GM20431 (cell line): ENCODE measurements around the gene ACKR3.

Source experiments
- in situ Hi-C: fragments of 300-500 bp; cut with MseI, MboI; formaldehyde crosslinking; loops from one replicate; pipeline ENCODE4 v1.15.0; 2020; ENCODE audit warnings: low sequenced_read_pairs; ENCODE audit not compliant: unreplicated experiment

Gene ACKR3

GRCh38 chr2:236604575-236605344 lies 35.1 kb downstream of the ACKR3 start:
- in situ Hi-C loops: no loop called here

DNA sequence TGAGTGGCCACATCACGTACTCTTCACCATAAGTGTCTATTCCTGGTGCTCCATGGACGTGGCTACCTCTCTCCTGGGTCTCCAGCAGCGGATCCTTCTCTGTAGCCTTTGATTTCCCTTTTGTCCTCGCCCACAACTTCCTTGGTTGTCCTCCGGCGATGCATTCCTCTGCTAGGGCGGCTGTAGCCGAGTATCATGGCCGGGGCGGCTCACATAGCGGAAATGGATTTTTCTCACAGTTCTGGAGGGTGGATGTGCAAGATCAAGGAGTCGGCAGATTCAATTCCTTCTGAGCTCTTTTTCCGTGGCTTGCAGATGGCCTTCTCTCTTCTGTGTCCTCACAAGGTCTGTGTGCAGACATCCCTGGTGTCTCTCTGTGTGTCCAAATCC lies 35.7 kb downstream of the ACKR3 start:
- in situ Hi-C loops: no loop called here

DNA sequence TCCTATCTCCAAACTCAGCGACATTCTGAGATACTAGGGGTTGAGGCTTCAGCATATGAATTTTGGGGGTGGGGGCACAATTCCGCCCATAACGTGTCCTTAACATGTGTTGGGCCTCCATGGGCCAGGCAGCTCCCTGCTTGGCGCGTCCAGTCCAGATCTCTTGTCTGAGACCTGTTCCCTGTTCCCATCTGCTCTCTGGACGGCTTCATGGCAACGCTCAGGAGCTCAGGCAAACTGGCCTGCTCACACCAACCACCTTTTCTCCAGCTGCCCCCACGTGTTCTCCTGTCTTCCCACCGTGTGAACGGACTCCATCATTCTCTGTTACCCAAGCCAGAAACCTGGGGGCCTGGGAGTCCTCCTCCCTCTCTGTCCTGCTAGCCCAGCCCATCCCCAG lies 36.4 kb downstream of the ACKR3 start:
- in situ Hi-C loops: no loop called here

DNA sequence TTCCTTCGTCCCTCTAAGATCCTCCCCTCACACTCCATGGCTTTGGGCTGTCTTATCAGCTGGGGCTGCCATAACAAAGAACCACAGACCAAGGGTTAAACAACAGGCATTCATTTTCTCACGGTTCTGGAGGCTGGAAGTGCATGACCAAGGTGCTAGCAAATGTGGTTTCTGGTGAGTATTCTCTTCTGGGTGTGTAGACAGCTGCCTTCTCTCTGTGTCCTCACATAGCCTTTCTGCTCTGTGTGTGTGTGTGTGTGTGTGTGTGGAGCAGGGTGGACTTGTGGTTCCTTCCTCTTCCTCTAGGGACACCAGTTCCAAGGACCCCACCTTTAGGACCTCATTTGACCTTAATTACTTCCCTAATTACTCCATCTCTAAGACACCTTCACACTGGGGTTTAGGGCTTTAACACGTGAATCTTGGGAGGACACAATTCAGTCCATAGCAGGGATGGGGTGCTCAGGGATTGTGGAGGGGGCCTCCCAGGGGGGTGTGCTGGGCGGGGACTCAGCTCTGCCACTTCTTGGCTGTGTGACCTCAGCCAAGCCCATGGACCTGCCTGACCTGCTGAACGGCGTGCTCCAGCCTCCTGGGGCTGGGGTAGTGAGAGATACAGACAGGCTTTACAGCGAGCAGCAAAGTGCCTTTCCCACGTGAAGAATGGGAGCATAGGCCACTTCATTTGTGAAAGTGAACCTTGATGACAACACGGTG lies 38.0 kb downstream of the ACKR3 start:
- in situ Hi-C loops: no loop called here

DNA sequence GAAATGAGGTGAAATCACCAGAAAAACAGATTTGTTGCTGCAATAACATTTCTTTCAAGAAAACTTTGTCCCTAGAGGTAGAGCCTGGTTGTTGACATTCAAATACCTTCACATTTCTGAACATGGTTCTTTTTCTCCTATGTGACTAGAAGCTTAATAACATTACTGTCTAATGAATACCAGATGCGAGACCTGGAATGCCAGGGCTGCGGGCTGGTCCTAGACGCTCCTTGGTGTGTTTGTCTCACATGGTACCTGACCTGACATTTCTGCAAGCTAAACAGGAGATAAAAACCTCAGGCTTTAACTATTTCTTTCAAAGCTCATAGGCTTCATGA lies 38.5 kb downstream of the ACKR3 start:
- in situ Hi-C loops: no loop called here

DNA sequence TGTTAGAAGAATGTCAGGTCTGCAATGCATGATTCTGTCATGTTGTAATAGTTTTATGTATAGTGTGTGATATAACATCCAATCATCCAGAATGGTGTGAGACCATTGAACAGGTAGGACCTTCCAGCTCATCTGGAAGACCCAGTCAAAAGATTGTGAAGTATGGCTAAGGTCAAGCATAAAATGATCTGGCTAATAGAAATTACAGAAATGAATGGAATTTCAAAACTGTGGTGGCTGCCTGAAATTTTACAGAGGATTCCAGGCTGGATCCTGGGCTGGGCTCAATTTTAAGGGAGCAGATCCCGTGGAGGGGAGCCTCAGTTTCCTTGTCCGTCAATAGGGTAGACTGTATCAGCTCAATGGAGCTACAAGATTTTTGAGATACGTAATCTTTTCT lies 39.1 kb downstream of the ACKR3 start:
- in situ Hi-C loops: no loop called here

- in situ Hi-C loops: no loop called here
Observed at GRCh38 chr2:236610991-236611821, 41.6 kb downstream of the ACKR3 start.

- in situ Hi-C loops: no loop called here
Observed at GRCh38 chr2:236612737-236613136, 43.1 kb downstream of the ACKR3 start.

GRCh38 chr2:236613612-236614011 lies 44.0 kb downstream of the ACKR3 start:
- in situ Hi-C loops: no loop called here

DNA sequence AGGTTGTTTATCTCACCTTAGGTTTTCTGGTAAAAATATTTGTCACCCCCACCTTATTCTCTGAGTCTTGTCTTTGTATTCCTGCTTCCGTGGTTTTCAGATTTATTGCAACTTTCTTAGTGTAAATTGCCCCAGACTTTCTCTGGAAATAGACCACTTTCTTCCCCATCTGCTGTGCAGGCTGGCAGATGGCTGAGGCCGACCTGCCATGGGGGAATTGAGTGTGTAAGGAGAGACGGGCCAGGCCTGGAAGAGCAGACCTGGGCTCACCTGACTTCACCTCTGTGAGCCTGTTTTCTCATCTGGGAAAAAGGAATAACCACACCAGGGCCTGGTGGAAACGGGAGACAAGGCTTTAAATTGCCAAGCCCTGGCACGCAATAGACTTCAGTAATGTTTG lies 44.9 kb downstream of the ACKR3 start:
- in situ Hi-C loops: no loop called here

DNA sequence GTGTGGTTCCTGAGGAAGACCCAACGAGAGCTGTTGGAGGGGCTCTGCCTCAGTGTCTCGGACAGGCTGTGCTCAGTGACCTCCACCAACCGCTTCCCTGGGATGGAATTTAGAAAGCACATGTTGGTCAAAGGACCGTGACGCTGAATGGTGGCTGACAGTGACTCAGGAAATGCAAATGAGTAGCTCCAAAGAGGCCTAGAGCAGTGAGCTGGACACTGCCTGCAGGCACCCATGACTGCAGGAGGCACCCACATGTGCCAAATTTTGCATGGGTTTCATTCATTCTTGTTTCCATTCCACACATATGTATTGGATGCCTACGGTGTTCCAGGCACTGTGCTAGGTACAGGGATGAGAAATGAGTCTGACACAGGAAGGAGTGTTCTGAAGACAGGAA lies 46.4 kb downstream of the ACKR3 start:
- in situ Hi-C loops: no loop called here

DNA sequence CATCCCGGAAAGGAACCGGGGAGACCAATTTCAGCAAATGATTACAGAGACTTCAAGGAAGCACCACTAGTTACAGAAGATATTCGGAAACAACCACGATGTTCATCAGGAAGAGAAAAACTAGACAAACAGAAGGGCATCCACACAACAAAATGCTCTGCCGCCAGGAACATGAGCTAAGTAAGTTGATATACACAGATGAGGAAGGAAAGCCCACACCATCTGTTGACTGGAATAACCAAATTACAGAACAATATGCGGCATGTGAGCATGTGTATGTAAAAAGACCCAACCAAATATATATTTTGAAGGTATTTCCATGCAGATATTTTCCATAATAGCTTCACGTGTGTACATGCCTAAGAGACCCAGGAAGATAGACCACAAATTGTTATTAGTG lies 47.0 kb downstream of the ACKR3 start:
- in situ Hi-C loops: no loop called here

- in situ Hi-C loops: no loop called here
Observed at GRCh38 chr2:236617221-236617737, 47.7 kb downstream of the ACKR3 start.

GRCh38 chr2:236617796-236618195 lies 48.2 kb downstream of the ACKR3 start:
- in situ Hi-C loops: no loop called here

DNA sequence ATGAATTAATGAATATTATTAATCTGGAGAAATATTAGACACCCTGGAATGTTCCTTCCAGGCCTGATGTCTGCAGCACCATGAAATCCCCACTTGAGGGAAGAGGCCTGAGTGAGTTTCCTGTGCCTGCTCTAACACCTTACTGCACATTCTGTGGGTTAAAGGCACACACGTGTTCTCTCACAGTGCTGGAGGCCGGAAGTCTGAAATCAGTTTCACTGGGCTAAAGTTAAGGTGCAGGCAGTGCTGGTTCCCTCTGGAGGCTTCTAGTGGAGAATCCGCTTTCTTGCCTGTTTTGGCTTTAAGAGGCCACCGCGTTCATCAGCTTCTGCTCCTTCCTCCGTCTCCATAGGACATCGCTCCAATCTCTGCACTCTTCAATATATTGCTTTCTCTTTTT lies 48.7 kb downstream of the ACKR3 start:
- in situ Hi-C loops: no loop called here

DNA sequence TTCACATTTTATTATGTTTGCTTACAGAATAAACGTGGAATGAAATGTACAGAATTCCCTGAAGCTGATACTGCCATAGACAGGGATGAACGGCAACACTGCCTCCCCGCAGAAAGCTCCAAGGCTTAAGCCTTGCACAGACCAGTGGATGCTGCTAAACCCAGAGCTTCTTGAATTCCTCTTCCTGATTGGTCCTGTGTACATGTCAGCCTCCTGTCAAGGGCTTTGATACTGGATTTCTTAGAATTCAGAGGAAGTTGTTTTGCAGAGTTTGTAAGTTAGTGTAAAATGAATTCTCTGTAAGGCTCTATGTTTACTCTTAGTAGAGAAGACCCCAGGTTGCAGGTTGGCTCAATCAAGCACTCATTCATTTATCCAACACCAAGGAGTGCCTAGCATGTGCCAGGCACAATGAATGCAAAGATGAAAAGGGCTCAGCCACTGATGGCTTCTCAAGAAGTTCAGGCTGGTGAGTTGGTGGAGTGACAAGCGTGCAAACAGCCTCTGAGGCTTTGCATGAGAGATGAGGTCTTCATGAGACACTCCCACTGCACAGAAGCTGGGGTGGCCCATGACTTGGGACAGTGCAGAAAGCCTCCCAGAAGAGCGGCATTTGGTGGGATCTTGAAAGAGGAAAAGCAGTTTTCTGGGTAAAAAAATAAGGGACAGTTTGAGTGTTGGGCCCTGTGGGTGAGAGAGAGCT lies 50.4 kb downstream of the ACKR3 start:
- in situ Hi-C loops: no loop called here

GRCh38 chr2:236621786-236622185 lies 52.2 kb downstream of the ACKR3 start:
- in situ Hi-C loops: no loop called here

- in situ Hi-C loops: no loop called here
Observed at GRCh38 chr2:236622201-236622600, 52.6 kb downstream of the ACKR3 start.

- in situ Hi-C loops: no loop called here
Observed at GRCh38 chr2:236622660-236623059, 53.0 kb downstream of the ACKR3 start.

DNA sequence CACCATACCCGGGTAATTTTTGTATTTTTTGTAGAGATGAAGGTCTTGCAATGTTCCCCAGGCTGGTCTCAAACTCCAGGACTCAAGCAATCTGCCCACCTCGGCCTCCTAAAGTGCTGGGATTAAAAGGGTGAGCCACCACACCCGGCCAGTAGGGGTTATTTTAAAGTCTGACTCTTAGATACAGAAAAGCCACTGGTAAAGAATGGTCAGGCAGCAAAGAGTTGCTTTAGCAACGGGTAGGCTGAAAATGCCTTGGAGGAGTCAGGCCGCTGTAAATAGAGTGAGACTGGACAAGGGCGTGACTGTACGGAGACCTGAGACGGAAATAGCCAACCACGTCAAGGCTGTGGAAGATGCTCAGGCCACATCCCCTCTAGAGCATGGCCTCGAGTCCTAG lies 54.2 kb downstream of the ACKR3 start:
- in situ Hi-C loops: no loop called here
